HG03064 (cell line): ENCODE data around the gene NFATC3.

Experiments
- ATAC-seq: cut with Tn5 transposase; IDR thresholded peaks from one replicate; pipeline ENCODE4 v1.9.1; 2021; ENCODE audit warnings: low read depth; ENCODE audit not compliant: unreplicated experiment

NFATC3 gene

GRCh38 chr16:68085259-68086071, at the start of gene NFATC3:
TSS of gene NFATC3 (plus strand) at chr16:68085370. CDS start at chr16:68085682, 312 bp downstream.
- ATAC-seq = peak; percentile 43

GRCh38 chr16:68037841-68038597, 47.2 kb upstream of the NFATC3 start:
- no peak for ATAC-seq

- ATAC-seq = peak; percentile 64
These were observed 44.5 kb upstream of the NFATC3 start for GRCh38 chr16:68040506-68041288.

GRCh38 chr16:68041783-68042182, 43.4 kb upstream of the NFATC3 start:
- ATAC-seq = no peak

GRCh38 chr16:68046106-68046505, 39.1 kb upstream of the NFATC3 start:
- ATAC-seq = no peak

GRCh38 chr16:68047987-68048386, 37.2 kb upstream of the NFATC3 start:
- no peak for ATAC-seq

- ATAC-seq = no peak
These were observed 35.7 kb upstream of the NFATC3 start for GRCh38 chr16:68049449-68049848.

- ATAC-seq = no peak
These were observed 29.8 kb upstream of the NFATC3 start for GRCh38 chr16:68055395-68055794.

GRCh38 chr16:68059804-68060203, 25.4 kb upstream of the NFATC3 start:
- no peak for ATAC-seq

GRCh38 chr16:68061396-68061795, 23.8 kb upstream of the NFATC3 start:
- no peak for ATAC-seq

GRCh38 chr16:68062910-68063393, 22.2 kb upstream of the NFATC3 start:
- ATAC-seq = no peak

GRCh38 chr16:68064791-68065365, 20.3 kb upstream of the NFATC3 start:
- ATAC-seq = no peak

GRCh38 chr16:68065716-68066305, 19.4 kb upstream of the NFATC3 start:
- no peak for ATAC-seq

GRCh38 chr16:68066763-68067162, 18.4 kb upstream of the NFATC3 start:
- ATAC-seq = no peak

- no peak for ATAC-seq
These were observed 16.2 kb upstream of the NFATC3 start for GRCh38 chr16:68068926-68069325.

- ATAC-seq = no peak
These were observed 15.5 kb upstream of the NFATC3 start for GRCh38 chr16:68069511-68070248.

- no peak for ATAC-seq
These were observed 14.9 kb upstream of the NFATC3 start for GRCh38 chr16:68070249-68070730.

- ATAC-seq = peak; percentile 49
These were observed 14.2 kb upstream of the NFATC3 start for GRCh38 chr16:68070806-68071517.

GRCh38 chr16:68071518-68071901, 13.7 kb upstream of the NFATC3 start:
- ATAC-seq = no peak
